Measurements from ENCODE around the gene DNAJC6.

The DNAJC6 gene

GRCh38 chr1:65292861-65293593, 16.3 kb upstream of the DNAJC6 start:
- no peak for DNase-seq (ENCODE audit: low read depth in 2 of 2)

GRCh38 chr1:65297706-65298105, 11.6 kb upstream of the DNAJC6 start:
- no peak for DNase-seq (ENCODE audit: low read depth in 2 of 2)

GRCh38 chr1:65299328-65299727, 10.0 kb upstream of the DNAJC6 start:
- DNase-seq (ENCODE audit: low read depth in 2 of 2): no peak

- DNase-seq (ENCODE audit: low read depth in 2 of 2): no peak
These were observed 501 bp upstream of the DNAJC6 start for GRCh38 chr1:65308781-65309303.

GRCh38 chr1:65310078-65310587, 790 bp downstream of the DNAJC6 start:
- no peak for DNase-seq (ENCODE audit: low read depth in 2 of 2)

- no peak for DNase-seq (ENCODE audit: low read depth in 2 of 2)
These were observed 2.4 kb downstream of the DNAJC6 start for GRCh38 chr1:65311760-65312159.

GRCh38 chr1:65316233-65316632, 6.9 kb downstream of the DNAJC6 start:
- no peak for DNase-seq (ENCODE audit: low read depth in 2 of 2)

- DNase-seq (ENCODE audit: low read depth in 2 of 2): no peak
These were observed 8.7 kb downstream of the DNAJC6 start for GRCh38 chr1:65317866-65318653.

GRCh38 chr1:65319141-65319540, 9.8 kb downstream of the DNAJC6 start:
- no peak for DNase-seq (ENCODE audit: low read depth in 2 of 2)

GRCh38 chr1:65319754-65320153, 10.4 kb downstream of the DNAJC6 start:
- DNase-seq (ENCODE audit: low read depth in 2 of 2): no peak

GRCh38 chr1:65321879-65322278, 12.5 kb downstream of the DNAJC6 start:
- DNase-seq (ENCODE audit: low read depth in 2 of 2): no peak

GRCh38 chr1:65323246-65323645, 13.9 kb downstream of the DNAJC6 start:
- DNase-seq (ENCODE audit: low read depth in 2 of 2): no peak

GRCh38 chr1:65330021-65330420, 20.7 kb downstream of the DNAJC6 start:
- no peak for DNase-seq (ENCODE audit: low read depth in 2 of 2)

GRCh38 chr1:65330822-65331221, 21.5 kb downstream of the DNAJC6 start:
- no peak for DNase-seq (ENCODE audit: low read depth in 2 of 2)

- DNase-seq (ENCODE audit: low read depth in 2 of 2): no peak
These were observed 23.5 kb downstream of the DNAJC6 start for GRCh38 chr1:65332821-65333220.

- DNase-seq (ENCODE audit: low read depth in 2 of 2): no peak
These were observed 24.7 kb downstream of the DNAJC6 start for GRCh38 chr1:65334081-65334480.

GRCh38 chr1:65339866-65340468, 30.6 kb downstream of the DNAJC6 start:
- DNase-seq (ENCODE audit: low read depth in 2 of 2): no peak

- no peak for DNase-seq (ENCODE audit: low read depth in 2 of 2)
These were observed 32.0 kb downstream of the DNAJC6 start for GRCh38 chr1:65341381-65341780.

GRCh38 chr1:65343286-65343685, 33.9 kb downstream of the DNAJC6 start:
- DNase-seq (ENCODE audit: low read depth in 2 of 2): no peak

GRCh38 chr1:65344171-65344814, 35.0 kb downstream of the DNAJC6 start:
- DNase-seq (ENCODE audit: low read depth in 2 of 2): no peak

GRCh38 chr1:65346190-65346589, 36.8 kb downstream of the DNAJC6 start:
- no peak for DNase-seq (ENCODE audit: low read depth in 2 of 2)
